Measurements from ENCODE around the gene GDPD1. TPM values are rescaled to one million over a fixed set of nuclear protein-coding genes. Genes with fewer than 3 reads are reported as not detected.

The GDPD1 gene
- total RNA-seq: 1 to 10 TPM in 1 of 2 donors, not detected in 1; 2.3 TPM

GRCh38 chr17:59220328-59221158 lies at the start of gene GDPD1:
TSS of gene GDPD1 (plus strand) at chr17:59220511. CDS start at chr17:59220610, 99 bp downstream.
- Histone ChIP-seq H3K36me3 (replicated peaks in 1 of 2; ENCODE audit: insufficient read depth in 1 of 2, low read depth in 2 of 2) (no peaks in the 10 kb centered on the region), H3K27ac (peak within 1 kb of the TSS; percentile 65 to 76 (median 72)), H3K27me3 (no peaks in the 10 kb centered on the region), H3K9me3 (no peaks in the 10 kb centered on the region), H3K4me1 (peaks cover 4% of the 10 kb centered on the region), H3K4me3 (peak within 1 kb of the TSS; percentile 43 to 66)
- DNase-seq (peak; percentile 96 to 98 (median 97)), ATAC-seq (peak; percentile 98)
- peak; percentile 39 to 78 (median 71) for TF ChIP-seq POLR2A (IDR thresholded peaks at IDR 0.05)
- TF ChIP-seq CTCF (IDR thresholded peaks at IDR 0.05): peak; percentile 49 to 91 (median 76)
- WGBS, 2 donors: 0% methylated on average over 36 to 59 of the region's 60 CpGs
- intact Hi-C loops (cut with DNase I): no loop called here

GRCh38 chr17:59172436-59173004 lies 47.8 kb upstream of the GDPD1 start:
- ATAC-seq: no peak
- intact Hi-C loops (cut with DNase I): no loop called here
- no peaks in the 10 kb centered on the region for H3K36me3 ChIP-seq (replicated peaks in 1 of 2; ENCODE audit: insufficient read depth in 1 of 2, low read depth in 2 of 2)
- no peak overlapping the region for H3K27ac ChIP-seq
- no peak for DNase-seq
- no peak overlapping the region for H3K4me3 ChIP-seq
- WGBS, 2 donors: 97 to 100% methylated on average over 3 to 30 of the region's 33 CpGs
- H3K9me3 ChIP-seq: no peaks in the 10 kb centered on the region
- no peak for TF ChIP-seq CTCF (IDR thresholded peaks at IDR 0.05)
- no peak for TF ChIP-seq POLR2A (IDR thresholded peaks at IDR 0.05)
- H3K27me3 ChIP-seq: no peaks in the 10 kb centered on the region
- no peaks in the 10 kb centered on the region for H3K4me1 ChIP-seq

GRCh38 chr17:59174671-59175070 lies 45.6 kb upstream of the GDPD1 start:
- Histone ChIP-seq H3K9me3 (no peaks in the 10 kb centered on the region), H3K27me3 (no peaks in the 10 kb centered on the region), H3K27ac (no peak overlapping the region), H3K4me3 (no peak overlapping the region), H3K36me3 (replicated peaks in 1 of 2; ENCODE audit: insufficient read depth in 1 of 2, low read depth in 2 of 2) (no peaks in the 10 kb centered on the region), H3K4me1 (no peaks in the 10 kb centered on the region)
- ATAC-seq (no peak), DNase-seq (no peak)
- intact Hi-C loops (cut with DNase I): no loop called here
- no peak for TF ChIP-seq POLR2A (IDR thresholded peaks at IDR 0.05)
- TF ChIP-seq CTCF (IDR thresholded peaks at IDR 0.05): no peak
- WGBS, 2 donors: 95 to 96% methylated on average over 11 of the region's 11 CpGs

GRCh38 chr17:59175076-59175475 lies 45.2 kb upstream of the GDPD1 start:
- no peak overlapping the region for H3K27ac ChIP-seq
- H3K9me3 ChIP-seq: no peaks in the 10 kb centered on the region
- no peak overlapping the region for H3K4me3 ChIP-seq
- no peaks in the 10 kb centered on the region for H3K4me1 ChIP-seq
- no peaks in the 10 kb centered on the region for H3K27me3 ChIP-seq
- intact Hi-C loops (cut with DNase I): no loop called here
- H3K36me3 ChIP-seq (replicated peaks in 1 of 2; ENCODE audit: insufficient read depth in 1 of 2, low read depth in 2 of 2): no peaks in the 10 kb centered on the region
- DNase-seq (no peak), ATAC-seq (no peak)
- TF ChIP-seq CTCF (IDR thresholded peaks at IDR 0.05) (no peak), POLR2A (IDR thresholded peaks at IDR 0.05) (no peak)
- 85 to 95% methylated on average over 6 of the region's 7 CpGs for WGBS, 2 donors
